ENCODE data around the gene GET3. TPM values are rescaled to one million over a fixed set of nuclear protein-coding genes. Genes with fewer than 3 reads are reported as not detected.
A peak's percentile ranks its signal among the peaks of the same experiment; 100 is the strongest.
"Not testable (repeated sequence)": the region's sequence is repeated elsewhere in the genome, so short reads cannot be mapped to it uniquely, and the experiment has no call there.

GET3 gene
- total and polyA plus RNA-seq, 4 donors = 22.8 to 44.1 (median 27.2) TPM

DNA sequence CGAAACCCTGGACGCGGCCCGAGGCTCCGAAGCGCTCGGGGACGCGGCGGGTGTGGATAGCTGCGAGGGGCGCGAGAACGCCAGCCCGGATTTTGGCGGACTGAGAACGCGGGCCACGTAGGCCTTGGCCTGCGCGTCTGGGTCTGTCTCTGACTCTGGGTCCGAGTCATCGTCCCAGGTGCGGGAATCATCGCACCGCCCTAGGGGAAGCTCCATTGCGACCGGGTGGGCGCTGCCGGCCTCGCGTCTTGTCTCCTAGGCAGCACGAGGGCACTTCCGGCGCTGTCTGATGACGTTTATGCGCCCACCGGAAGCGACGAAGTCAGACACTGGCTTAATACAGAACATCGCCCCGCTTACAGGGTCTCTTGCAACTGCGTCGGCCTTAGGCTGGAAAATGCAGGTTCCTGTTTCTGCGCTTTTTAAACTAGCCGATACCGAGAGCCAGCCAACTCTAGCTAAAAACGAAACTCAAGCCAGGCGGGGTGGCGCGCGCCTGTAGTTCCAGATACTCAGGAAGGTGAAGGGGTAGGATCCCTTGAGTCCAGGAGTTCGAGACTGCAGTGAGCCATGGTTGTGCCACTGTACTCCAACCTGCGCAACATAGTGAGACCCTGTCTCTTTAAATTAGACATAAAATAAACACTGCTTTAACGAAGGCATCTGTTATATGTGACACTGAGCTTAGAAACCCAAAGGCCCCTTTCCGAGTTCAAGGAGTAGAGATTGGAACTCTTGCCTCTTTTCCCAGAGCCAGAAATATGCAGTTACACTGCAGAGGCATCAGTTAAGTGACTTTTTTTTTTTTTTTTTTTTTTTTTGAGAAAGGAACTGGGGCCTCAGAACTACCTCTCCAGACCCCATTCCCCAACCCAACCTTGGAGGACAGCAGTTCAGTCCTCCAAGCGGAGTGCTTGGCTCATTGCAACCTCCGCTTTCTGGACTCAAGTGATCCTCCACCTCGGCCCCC is 40.6 kb upstream of the GET3 start, which contains the start of gene FBXW9:
Gene FBXW9 (minus strand): TSS at position 266 of the 970 bp plus-strand sequence. CDS start 50 bp downstream, at position 216.
- H3K27ac ChIP-seq (ENCODE audit: low read depth in 1 of 2, low read length in 2 of 2) = peak within 1 kb of the TSS; percentile 72 to 85
- peak within 1 kb of the TSS; percentile 45 to 81 for H3K9ac ChIP-seq (ENCODE audit: low read depth in 1 of 2, low read length in 2 of 2)
- H3K4me3 ChIP-seq (ENCODE audit: low read depth in 1 of 3, low read length in 3 of 3) = peak within 1 kb of the TSS; percentile 81 to 85 (median 81)
- WGBS = 6% methylated on average over 59 of the region's 59 CpGs
- peak; percentile 99 for DNase-seq (ENCODE audit: low spot score)
- no peaks in the 10 kb centered on the region for H3K9me3 ChIP-seq (ENCODE audit: control insufficient read depth in 4 of 4, low read length in 3 of 4)
- peaks cover 0 to 20% (median 8%) of the 10 kb centered on the region in 4 donors for H3K36me3 ChIP-seq (ENCODE audit: control insufficient read depth in 4 of 4, insufficient read depth in 3 of 4, low read depth in 1 of 4, low read length in 3 of 4)
- TF ChIP-seq EGR1 (IDR thresholded peaks at IDR 0.05; ENCODE audit: low read depth in 2 of 2) (no peak), YY1 (IDR thresholded peaks at IDR 0.05) (peak; percentile 72), RAD21 (IDR thresholded peaks at IDR 0.05) (no peak), NR2F2 (IDR thresholded peaks at IDR 0.05) (no peak), HNF4G (IDR thresholded peaks at IDR 0.05) (no peak), SP1 (IDR thresholded peaks at IDR 0.05) (peak; percentile 12), GABPA (IDR thresholded peaks at IDR 0.05 in 1 of 2, conservative IDR thresholded peaks at IDR 0.05 in 1 of 2) (peak; percentile 98 to 100)
- TF ChIP-seq, protein P1, sequence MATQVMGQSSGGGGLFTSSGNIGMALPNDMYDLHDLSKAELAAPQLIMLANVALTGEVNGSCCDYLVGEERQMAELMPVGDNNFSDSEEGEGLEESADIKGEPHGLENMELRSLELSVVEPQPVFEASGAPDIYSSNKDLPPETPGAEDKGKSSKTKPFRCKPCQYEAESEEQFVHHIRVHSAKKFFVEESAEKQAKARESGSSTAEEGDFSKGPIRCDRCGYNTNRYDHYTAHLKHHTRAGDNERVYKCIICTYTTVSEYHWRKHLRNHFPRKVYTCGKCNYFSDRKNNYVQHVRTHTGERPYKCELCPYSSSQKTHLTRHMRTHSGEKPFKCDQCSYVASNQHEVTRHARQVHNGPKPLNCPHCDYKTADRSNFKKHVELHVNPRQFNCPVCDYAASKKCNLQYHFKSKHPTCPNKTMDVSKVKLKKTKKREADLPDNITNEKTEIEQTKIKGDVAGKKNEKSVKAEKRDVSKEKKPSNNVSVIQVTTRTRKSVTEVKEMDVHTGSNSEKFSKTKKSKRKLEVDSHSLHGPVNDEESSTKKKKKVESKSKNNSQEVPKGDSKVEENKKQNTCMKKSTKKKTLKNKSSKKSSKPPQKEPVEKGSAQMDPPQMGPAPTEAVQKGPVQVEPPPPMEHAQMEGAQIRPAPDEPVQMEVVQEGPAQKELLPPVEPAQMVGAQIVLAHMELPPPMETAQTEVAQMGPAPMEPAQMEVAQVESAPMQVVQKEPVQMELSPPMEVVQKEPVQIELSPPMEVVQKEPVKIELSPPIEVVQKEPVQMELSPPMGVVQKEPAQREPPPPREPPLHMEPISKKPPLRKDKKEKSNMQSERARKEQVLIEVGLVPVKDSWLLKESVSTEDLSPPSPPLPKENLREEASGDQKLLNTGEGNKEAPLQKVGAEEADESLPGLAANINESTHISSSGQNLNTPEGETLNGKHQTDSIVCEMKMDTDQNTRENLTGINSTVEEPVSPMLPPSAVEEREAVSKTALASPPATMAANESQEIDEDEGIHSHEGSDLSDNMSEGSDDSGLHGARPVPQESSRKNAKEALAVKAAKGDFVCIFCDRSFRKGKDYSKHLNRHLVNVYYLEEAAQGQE (IDR thresholded peaks at IDR 0.05) = peak; percentile 38
- TF ChIP-seq, protein P2, sequence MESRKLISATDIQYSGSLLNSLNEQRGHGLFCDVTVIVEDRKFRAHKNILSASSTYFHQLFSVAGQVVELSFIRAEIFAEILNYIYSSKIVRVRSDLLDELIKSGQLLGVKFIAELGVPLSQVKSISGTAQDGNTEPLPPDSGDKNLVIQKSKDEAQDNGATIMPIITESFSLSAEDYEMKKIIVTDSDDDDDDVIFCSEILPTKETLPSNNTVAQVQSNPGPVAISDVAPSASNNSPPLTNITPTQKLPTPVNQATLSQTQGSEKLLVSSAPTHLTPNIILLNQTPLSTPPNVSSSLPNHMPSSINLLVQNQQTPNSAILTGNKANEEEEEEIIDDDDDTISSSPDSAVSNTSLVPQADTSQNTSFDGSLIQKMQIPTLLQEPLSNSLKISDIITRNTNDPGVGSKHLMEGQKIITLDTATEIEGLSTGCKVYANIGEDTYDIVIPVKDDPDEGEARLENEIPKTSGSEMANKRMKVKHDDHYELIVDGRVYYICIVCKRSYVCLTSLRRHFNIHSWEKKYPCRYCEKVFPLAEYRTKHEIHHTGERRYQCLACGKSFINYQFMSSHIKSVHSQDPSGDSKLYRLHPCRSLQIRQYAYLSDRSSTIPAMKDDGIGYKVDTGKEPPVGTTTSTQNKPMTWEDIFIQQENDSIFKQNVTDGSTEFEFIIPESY (IDR thresholded peaks at IDR 0.05) = no peak
- H3K27me3 ChIP-seq (ENCODE audit: control insufficient read depth in 4 of 4, insufficient read depth in 4 of 4, low read length in 3 of 4) = no peaks in the 10 kb centered on the region
- H3K4me1 ChIP-seq (ENCODE audit: control insufficient read depth in 4 of 4, insufficient read depth in 4 of 4, low read length in 3 of 4) = peaks cover 5 to 22% (median 16%) of the 10 kb centered on the region in 4 donors

DNA sequence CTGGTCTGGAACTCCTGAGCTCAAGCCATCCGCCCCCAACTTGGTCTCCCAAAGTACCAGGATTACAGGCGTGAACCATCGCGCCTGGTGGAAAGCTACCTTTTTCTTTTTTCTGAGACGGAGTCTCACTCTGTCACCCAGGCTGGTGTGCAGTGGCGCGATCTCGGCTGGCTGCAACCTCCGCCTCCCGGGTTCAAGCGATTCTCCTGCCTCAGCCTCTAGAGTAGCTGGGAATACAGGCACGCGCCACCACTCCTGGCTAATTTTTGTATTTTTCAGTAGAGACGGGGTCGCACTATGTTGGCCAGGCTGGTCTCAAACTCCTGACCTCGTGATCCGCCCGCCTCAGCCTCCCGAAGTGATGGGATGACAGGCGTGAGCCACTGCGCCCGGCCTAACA is 39.9 kb upstream of the GET3 start:
- H3K4me3 ChIP-seq (ENCODE audit: low read depth in 1 of 3, low read length in 3 of 3); H3K27ac ChIP-seq (ENCODE audit: low read depth in 1 of 2, low read length in 2 of 2); H3K9me3 ChIP-seq (ENCODE audit: control insufficient read depth in 4 of 4, low read length in 3 of 4); H3K9ac ChIP-seq (ENCODE audit: low read depth in 1 of 2, low read length in 2 of 2); DNase-seq (ENCODE audit: low spot score); H3K27me3 ChIP-seq (ENCODE audit: control insufficient read depth in 4 of 4, insufficient read depth in 4 of 4, low read length in 3 of 4): not testable (repeated sequence)
- peaks cover under 1 to 28% (median 8%) of the 10 kb centered on the region in 4 donors for H3K36me3 ChIP-seq (ENCODE audit: control insufficient read depth in 4 of 4, insufficient read depth in 3 of 4, low read depth in 1 of 4, low read length in 3 of 4)
- peaks cover 5 to 22% (median 16%) of the 10 kb centered on the region in 4 donors for H3K4me1 ChIP-seq (ENCODE audit: control insufficient read depth in 4 of 4, insufficient read depth in 4 of 4, low read length in 3 of 4)
- WGBS = 97% methylated on average over 22 of the region's 22 CpGs

DNA sequence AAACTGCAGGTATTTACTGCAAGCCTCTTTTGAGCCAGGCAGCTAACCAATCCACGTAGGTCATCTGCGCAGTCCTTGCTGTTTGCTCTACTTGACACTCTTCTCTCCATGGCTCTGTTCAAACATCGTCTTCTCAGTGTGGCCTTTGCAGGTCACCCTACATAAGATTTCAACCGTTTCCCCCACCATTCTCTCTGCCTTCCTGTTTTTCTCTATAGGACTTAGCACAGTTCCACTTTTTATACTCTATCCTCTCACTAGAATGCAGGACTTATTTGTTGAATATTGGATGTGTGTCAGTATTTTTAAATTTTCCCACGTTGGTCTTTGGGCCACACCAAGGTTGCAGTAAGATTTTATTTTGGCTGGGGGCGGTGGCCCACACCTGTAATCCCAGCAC is 39.2 kb upstream of the GET3 start:
- H3K27ac ChIP-seq (ENCODE audit: low read depth in 1 of 2, low read length in 2 of 2) = no peak overlapping the region
- H3K9ac ChIP-seq (ENCODE audit: low read depth in 1 of 2, low read length in 2 of 2) = no peak overlapping the region
- no peak for TF ChIP-seq NR2F2 (IDR thresholded peaks at IDR 0.05)
- TF ChIP-seq, protein P1 (IDR thresholded peaks at IDR 0.05) = no peak
- H3K4me1 ChIP-seq (ENCODE audit: control insufficient read depth in 4 of 4, insufficient read depth in 4 of 4, low read length in 3 of 4) = peaks cover 5 to 22% (median 16%) of the 10 kb centered on the region in 4 donors
- no peaks in the 10 kb centered on the region for H3K27me3 ChIP-seq (ENCODE audit: control insufficient read depth in 4 of 4, insufficient read depth in 4 of 4, low read length in 3 of 4)
- no peak overlapping the region for H3K4me3 ChIP-seq (ENCODE audit: low read depth in 1 of 3, low read length in 3 of 3)
- 83% methylated on average over 6 of the region's 6 CpGs for WGBS
- H3K9me3 ChIP-seq (ENCODE audit: control insufficient read depth in 4 of 4, low read length in 3 of 4) = no peaks in the 10 kb centered on the region
- no peak for DNase-seq (ENCODE audit: low spot score)
- H3K36me3 ChIP-seq (ENCODE audit: control insufficient read depth in 4 of 4, insufficient read depth in 3 of 4, low read depth in 1 of 4, low read length in 3 of 4) = peaks cover 7 to 35% (median 11%) of the 10 kb centered on the region in 4 donors

All from liver (tissue), 9 donors.